ENCODE data around the gene RNF186. TPM values are rescaled to one million over a fixed set of nuclear protein-coding genes. Genes with fewer than 3 reads are reported as not detected.

The RNF186 gene
- total and polyA plus RNA-seq, 12 donors, result not detected

DNA sequence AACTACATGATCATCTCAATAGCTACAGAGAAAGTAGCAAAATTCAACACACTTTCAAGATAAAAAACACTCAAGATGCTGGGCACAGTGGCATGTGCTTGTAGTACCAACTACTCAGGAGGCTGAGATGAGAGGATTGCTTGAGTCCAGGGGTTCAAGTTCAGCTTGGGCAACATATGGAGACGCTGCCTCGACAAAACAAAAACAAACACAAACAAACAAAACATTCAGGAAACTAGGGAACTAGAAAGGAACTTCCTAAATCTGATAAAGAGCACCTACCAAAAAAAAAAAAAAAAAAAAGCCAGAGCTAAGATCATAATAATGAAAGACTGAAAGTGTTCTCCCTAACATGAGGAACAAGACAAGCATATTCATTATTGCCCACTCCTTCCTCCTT is 22.8 kb upstream of the RNF186 start:
- ATAC-seq (no peak), DNase-seq (no peak)
- TF ChIP-seq, protein P1, sequence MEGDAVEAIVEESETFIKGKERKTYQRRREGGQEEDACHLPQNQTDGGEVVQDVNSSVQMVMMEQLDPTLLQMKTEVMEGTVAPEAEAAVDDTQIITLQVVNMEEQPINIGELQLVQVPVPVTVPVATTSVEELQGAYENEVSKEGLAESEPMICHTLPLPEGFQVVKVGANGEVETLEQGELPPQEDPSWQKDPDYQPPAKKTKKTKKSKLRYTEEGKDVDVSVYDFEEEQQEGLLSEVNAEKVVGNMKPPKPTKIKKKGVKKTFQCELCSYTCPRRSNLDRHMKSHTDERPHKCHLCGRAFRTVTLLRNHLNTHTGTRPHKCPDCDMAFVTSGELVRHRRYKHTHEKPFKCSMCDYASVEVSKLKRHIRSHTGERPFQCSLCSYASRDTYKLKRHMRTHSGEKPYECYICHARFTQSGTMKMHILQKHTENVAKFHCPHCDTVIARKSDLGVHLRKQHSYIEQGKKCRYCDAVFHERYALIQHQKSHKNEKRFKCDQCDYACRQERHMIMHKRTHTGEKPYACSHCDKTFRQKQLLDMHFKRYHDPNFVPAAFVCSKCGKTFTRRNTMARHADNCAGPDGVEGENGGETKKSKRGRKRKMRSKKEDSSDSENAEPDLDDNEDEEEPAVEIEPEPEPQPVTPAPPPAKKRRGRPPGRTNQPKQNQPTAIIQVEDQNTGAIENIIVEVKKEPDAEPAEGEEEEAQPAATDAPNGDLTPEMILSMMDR (IDR thresholded peaks at IDR 0.05), result no peak
- Histone ChIP-seq H3K36me3 (no peaks in the 10 kb centered on the region), H3K4me3 (no peak overlapping the region), H3K27me3 (peaks cover 0 to 6% (median 0%) of the 10 kb centered on the region in 7 donors), H3K4me1 (no peaks in the 10 kb centered on the region), H3K27ac (no peak overlapping the region), H3K9me3 (no peaks in the 10 kb centered on the region)
- intact Hi-C loops (cut with DNase I), result no loop called here
- WGBS, 2 donors, result 55 to 78% methylated on average over 2 of the region's 2 CpGs

DNA sequence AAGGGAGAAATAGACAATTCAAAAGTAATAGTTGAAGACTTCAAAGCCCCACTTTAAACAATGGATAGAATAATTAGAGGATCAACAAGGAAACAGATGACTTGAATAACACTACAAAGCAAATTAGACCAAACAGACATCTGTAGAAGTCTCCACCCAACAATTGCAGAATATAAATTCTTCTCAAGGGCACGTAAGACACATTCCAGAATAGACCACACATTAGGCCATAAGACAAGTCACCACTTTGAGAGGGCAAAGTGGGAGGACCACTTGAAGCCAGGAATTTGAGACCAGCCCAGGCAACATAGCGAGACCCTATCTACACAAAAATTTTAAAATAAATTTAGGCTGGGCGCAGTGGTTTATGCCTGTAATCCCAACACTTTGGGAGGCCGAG is 20.5 kb upstream of the RNF186 start:
- intact Hi-C loops (cut with DNase I), result no loop called here
- peaks cover 0 to 9% (median 0%) of the 10 kb centered on the region in 11 donors for H3K9me3 ChIP-seq
- no peaks in the 10 kb centered on the region for H3K36me3 ChIP-seq
- peaks cover 0 to 24% (median 10%) of the 10 kb centered on the region in 7 donors for H3K27me3 ChIP-seq
- no peak overlapping the region for H3K4me3 ChIP-seq
- no peak for ATAC-seq
- TF ChIP-seq, protein P1 (IDR thresholded peaks at IDR 0.05), result no peak
- 86 to 88% methylated on average over 4 of the region's 4 CpGs for WGBS, 2 donors
- DNase-seq, result no peak
- H3K27ac ChIP-seq, result no peak overlapping the region
- H3K4me1 ChIP-seq, result no peaks in the 10 kb centered on the region

DNA sequence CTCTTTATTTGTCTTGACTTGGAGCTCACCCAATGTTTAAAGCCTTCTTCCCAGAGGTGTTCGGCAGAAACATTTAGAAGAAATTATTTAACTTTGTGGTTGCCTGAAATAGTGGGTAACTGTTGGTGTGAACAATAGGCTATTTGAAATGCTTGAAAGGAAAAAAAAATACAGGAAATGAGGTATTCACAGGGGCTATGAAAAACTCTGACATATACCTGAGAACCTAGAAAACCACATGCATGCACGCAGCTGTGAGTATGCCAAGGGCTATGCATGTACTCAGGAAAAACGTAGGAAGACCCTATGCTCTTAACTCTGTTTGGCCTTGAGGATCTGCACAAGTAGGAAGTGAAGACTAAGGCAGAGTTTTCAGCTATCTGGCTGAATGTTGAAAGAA is 16.4 kb upstream of the RNF186 start:
- TF ChIP-seq, protein P1 (IDR thresholded peaks at IDR 0.05), result no peak
- Histone ChIP-seq H3K27ac (no peak overlapping the region), H3K4me1 (no peaks in the 10 kb centered on the region), H3K4me3 (no peak overlapping the region), H3K9me3 (peaks cover 0 to 9% (median 0%) of the 10 kb centered on the region in 11 donors), H3K27me3 (peaks cover 0 to 36% (median 27%) of the 10 kb centered on the region in 7 donors), H3K36me3 (no peaks in the 10 kb centered on the region)
- no peak for ATAC-seq
- WGBS, 2 donors, result 74 to 76% methylated on average over 3 of the region's 3 CpGs
- no peak for DNase-seq
- intact Hi-C loops (cut with DNase I), result no loop called here

DNA sequence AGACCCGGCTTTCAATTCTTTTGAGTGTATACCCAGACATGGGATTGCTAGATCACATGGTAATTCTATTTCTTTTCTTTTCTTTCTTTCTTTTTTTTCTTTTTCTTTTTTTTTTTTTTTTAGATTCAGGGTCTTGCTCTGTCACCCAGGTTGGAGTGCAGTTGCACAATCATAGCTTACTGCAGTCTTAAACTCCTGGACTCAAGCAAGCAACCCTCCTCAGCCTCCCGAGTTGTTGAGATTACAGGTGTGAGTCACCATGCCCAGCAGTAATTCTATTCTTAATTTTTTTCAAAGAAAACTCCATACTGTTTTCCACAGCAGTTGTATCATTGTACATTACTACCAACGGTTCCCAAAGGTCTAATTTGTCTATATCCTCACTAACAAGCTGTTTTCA is 13.5 kb upstream of the RNF186 start:
- intact Hi-C loops (cut with DNase I), result no loop called here
- Histone ChIP-seq H3K4me3 (no peak overlapping the region), H3K36me3 (no peaks in the 10 kb centered on the region), H3K4me1 (no peaks in the 10 kb centered on the region), H3K27ac (no peak overlapping the region), H3K9me3 (peaks cover 0 to 9% (median 0%) of the 10 kb centered on the region in 11 donors), H3K27me3 (peaks cover 0 to 32% (median 27%) of the 10 kb centered on the region in 7 donors)
- DNase-seq (no peak), ATAC-seq (no peak)
- 77 to 82% methylated on average over 3 of the region's 3 CpGs for WGBS, 2 donors
- TF ChIP-seq, protein P1 (IDR thresholded peaks at IDR 0.05), result no peak

Data from heart right ventricle (tissue), 16 donors.